Limb (tissue), 2 donors: ENCODE data around the gene C19orf25.

ENCODE experiments used
- DNase-seq, 2 donors: peaks; one replicate each; pipeline ENCODE4 v3.0.0-alpha.2; 2016; ENCODE audit errors: extremely low spot score in 2 of 2

C19orf25 gene

GRCh38 chr19:1466461-1467214, 12.4 kb downstream of the C19orf25 start:
- peak in 1 of 2 donors; percentile 40 for DNase-seq

GRCh38 chr19:1466018-1466460, 13.0 kb downstream of the C19orf25 start:
- no peak for DNase-seq

- peak in 1 of 2 donors; percentile 55 for DNase-seq
Measured at GRCh38 chr19:1465191-1466016, 13.6 kb downstream of the C19orf25 start.

GRCh38 chr19:1461862-1462261, 17.2 kb downstream of the C19orf25 start:
- no peak for DNase-seq

- DNase-seq = no peak
Measured at GRCh38 chr19:1460033-1460995, 18.7 kb downstream of the C19orf25 start.

- no peak for DNase-seq
Measured at GRCh38 chr19:1459479-1459878, 19.5 kb downstream of the C19orf25 start.

- DNase-seq = no peak
Measured at GRCh38 chr19:1457892-1458291, 21.1 kb downstream of the C19orf25 start.

- peak in 1 of 2 donors; percentile 44 for DNase-seq
Measured at GRCh38 chr19:1457031-1457739, 21.8 kb downstream of the C19orf25 start.

- DNase-seq = peak in 1 of 2 donors; percentile 34
Measured at GRCh38 chr19:1456121-1456900, 22.7 kb downstream of the C19orf25 start.

- peak in 1 of 2 donors; percentile 59 for DNase-seq
Measured at GRCh38 chr19:1455336-1456120, 23.5 kb downstream of the C19orf25 start.

- DNase-seq = no peak
Measured at GRCh38 chr19:1455002-1455335, 24.0 kb downstream of the C19orf25 start.

GRCh38 chr19:1453525-1454364, 25.3 kb downstream of the C19orf25 start:
- DNase-seq = peak in 1 of 2 donors; percentile 59

- DNase-seq = peak in 1 of 2 donors; percentile 36
Measured at GRCh38 chr19:1452802-1453524, 26.1 kb downstream of the C19orf25 start.

GRCh38 chr19:1451916-1452801, 26.9 kb downstream of the C19orf25 start:
- peak in 1 of 2 donors; percentile 73 for DNase-seq

GRCh38 chr19:1450735-1451731, 28.0 kb downstream of the C19orf25 start:
- peak in 1 of 2 donors; percentile 37 for DNase-seq
